ENCODE data around the gene SLCO4A1.

DNA sequence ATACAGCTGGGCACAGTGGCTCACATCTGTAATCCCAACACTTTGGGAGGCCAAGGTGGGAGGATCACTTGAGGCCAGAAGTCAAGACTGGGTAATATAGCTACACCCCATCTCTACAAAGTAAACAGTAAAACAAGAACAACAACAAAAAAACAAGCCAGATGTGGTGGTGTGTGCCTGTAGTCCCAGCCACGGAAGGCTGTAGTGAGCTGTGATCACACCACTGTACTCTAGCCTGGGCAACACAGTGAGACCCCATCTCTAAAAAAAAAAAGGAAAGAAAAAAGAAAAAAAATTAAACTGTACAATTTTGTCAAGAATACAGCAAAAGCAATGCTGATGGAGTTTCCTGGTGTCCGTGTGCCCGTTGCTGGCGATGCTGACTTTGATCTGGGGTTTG lies 47.2 kb upstream of the SLCO4A1 start:
- TF ChIP-seq, protein P1, sequence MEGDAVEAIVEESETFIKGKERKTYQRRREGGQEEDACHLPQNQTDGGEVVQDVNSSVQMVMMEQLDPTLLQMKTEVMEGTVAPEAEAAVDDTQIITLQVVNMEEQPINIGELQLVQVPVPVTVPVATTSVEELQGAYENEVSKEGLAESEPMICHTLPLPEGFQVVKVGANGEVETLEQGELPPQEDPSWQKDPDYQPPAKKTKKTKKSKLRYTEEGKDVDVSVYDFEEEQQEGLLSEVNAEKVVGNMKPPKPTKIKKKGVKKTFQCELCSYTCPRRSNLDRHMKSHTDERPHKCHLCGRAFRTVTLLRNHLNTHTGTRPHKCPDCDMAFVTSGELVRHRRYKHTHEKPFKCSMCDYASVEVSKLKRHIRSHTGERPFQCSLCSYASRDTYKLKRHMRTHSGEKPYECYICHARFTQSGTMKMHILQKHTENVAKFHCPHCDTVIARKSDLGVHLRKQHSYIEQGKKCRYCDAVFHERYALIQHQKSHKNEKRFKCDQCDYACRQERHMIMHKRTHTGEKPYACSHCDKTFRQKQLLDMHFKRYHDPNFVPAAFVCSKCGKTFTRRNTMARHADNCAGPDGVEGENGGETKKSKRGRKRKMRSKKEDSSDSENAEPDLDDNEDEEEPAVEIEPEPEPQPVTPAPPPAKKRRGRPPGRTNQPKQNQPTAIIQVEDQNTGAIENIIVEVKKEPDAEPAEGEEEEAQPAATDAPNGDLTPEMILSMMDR (IDR thresholded peaks at IDR 0.05) = no peak
- TF ChIP-seq POLR2A (IDR thresholded peaks at IDR 0.05) = no peak
